NK-92 (cell line): ENCODE measurements around the gene ETFA.
"Not testable (repeated sequence)": the region's sequence is repeated elsewhere in the genome, so short reads cannot be mapped to it uniquely, and the experiment has no call there.

Experiments used
- DNase-seq: peaks from one replicate; lab custom pipeline; 2025; ENCODE audit not compliant: unreplicated experiment; lab: John Stamatoyannopoulos, UW

Gene ETFA

DNA sequence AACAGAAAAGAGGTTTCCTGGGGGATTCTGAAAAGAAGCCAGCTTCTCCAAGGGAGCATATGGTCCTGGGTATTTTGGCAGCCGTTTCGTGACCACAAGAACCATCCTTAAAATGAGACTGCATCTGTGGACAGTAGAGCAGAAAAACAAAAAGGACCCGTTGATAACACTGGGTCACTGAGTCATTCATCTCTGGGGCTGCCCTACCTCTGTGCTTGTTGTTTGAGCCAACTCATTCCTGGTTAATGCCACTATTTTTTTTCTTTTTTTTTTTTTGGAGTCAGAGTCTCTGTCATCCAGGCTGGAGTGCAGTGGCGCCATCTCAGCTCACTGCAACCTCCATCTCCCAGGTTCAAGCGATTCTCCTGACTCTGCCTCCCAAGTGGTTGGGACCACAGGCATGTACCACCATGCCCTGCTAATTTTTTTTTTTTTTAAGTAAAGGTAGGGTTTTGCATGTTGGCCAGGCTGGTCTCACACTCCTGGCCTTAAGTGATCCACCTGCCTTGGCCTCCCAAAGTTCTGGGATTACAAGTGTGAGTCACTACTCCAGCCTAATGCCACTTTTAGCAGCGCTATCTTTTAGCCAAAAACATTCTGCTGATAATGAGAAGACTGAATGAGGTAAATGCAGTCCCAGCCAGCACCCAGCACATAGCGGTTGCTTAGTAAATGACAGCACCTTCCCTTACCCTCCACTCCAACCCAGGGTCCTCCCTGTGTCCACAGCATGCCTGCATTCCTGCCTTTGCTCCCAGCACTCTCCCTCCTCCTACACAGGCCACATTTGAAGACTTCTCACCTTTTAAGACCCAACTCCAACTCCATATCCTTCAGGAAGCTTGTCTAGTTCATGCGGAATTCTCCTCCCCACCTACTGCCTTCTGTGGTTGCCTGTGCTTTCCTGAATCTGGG, 16.2 kb upstream of the ETFA start:
- DNase-seq = no peak

DNA sequence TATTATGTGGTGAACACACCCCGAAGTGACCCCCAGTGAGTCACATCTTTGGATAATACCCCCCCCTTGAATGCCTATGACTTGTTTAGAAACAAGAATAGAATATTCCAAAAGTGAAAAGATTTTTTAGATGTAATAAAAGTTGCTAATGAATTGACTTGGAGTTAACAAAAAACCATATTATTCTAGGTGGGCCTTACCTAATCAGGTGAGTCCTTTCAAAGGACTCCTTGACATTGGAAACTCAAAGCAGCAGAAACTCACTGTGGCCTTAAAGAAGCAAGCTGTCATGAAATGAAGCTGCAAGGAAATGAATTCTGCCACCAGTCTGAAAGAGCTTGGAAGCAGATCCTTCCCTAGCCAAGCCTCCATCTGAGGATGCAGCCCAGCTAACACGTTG, 14.4 kb upstream of the ETFA start:
- no peak for DNase-seq

DNA sequence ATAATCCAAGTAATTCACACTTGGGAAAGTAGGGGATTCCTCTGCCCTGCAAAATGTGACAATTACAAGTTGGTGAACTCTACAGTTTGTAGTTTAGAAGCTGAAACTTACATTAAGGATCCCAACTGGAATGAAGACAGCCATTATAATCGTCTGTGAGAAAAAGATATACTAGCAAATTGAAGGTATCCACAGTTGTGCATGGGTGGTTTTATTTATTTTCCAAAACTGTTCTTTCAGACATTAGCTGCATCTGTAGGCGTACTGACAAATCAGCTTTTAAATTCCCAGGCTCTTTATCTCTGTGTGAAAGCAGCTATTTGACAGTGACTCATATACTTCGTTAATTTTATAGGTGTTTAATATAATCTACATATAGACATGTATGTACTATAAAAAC, 12.8 kb upstream of the ETFA start:
- DNase-seq = no peak

DNA sequence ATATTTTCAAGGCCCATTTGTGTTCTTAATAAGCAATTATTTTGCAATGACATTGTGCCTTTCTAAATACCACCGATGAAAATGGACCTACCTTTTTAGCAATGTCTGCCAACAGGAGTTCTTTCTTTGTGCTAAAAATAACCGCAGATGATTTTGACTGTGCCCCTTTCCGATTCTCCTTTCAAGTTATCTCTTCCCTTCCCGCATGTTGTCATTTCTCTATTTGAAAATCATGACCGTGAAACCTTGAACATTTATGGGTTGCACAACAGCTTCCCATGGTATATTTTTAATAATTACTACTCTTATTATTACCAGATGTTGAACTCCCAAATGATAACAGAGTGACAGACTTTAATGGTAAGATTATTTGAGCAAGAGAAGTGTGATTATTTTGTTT, 10.3 kb upstream of the ETFA start:
- no peak for DNase-seq

DNA sequence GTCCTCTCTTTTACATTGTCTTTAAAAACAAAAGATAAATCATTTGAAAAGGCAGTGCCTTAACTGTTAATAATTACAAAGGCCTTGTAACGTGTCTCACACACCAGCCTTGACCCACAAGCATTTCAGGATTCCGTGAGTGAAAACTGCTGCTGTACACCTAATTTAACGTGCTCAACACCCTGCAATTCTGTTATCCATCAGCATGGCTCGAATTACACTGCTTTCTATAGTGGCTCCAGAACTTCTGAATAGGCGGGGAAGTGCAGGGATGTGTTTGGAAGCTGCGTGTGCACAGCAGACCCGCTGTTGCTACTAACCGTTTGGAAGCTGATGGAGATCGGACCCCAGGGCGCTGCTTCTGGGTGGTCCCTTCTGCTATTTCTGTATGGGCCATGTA, 9.9 kb upstream of the ETFA start:
- no peak for DNase-seq

DNA sequence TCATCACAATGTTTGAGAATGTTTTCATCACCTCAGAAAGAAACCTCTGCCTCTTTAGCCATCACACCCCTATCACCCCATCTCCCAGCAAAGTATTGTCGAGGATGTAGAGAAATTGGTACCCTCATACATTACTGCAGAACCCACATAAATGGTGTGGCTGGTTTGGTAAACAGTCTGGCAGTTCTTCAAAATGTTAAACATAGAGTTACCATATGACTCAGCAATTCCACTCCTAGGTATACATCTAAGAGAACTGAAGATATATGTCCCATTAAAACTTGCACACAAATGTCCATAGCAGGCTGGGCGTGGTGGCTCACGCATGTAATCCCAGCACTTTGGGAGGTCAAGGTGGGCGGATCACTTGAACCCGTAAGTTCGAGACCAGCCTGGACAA, 8.7 kb upstream of the ETFA start:
- DNase-seq = no peak

DNA sequence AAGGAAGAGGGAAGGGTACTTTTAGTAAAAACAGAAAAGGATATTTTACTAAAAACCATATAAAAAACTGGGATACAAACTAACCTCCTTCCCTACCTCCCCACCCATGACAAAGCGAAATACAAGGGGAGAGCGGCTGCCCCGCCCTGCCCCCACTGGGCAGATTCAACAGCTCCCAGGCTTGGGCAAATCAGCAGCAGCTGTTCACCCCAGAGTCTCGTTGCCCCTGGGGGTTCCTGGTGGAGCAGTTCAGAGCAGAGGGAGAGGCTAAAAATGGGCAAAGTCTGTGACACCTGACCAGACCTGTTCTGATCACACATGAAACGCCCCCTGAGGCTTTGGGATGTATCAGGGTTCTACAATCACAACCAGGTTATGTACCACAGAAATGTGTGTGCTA, 2.5 kb upstream of the ETFA start:
- no peak for DNase-seq

DNA sequence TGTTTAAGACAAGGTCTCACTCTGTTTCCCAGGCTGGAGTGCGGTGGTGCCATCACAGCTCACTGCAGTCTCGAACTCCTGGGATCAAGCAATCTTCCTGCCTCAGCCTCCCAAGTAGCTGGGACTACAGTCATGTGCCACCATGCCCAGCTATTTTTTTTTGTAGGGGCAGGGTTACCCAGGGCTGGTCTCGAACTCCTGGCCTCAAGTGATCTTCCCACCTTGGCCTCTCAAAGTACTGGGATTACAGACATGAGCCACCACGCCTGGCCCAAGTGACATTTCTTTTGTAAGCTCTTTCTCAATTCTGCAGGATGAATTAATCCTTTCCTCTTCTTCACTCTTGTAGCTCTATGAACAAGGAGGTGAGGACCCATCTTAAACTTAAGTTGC, 1.9 kb upstream of the ETFA start:
- not testable (repeated sequence) for DNase-seq

DNA sequence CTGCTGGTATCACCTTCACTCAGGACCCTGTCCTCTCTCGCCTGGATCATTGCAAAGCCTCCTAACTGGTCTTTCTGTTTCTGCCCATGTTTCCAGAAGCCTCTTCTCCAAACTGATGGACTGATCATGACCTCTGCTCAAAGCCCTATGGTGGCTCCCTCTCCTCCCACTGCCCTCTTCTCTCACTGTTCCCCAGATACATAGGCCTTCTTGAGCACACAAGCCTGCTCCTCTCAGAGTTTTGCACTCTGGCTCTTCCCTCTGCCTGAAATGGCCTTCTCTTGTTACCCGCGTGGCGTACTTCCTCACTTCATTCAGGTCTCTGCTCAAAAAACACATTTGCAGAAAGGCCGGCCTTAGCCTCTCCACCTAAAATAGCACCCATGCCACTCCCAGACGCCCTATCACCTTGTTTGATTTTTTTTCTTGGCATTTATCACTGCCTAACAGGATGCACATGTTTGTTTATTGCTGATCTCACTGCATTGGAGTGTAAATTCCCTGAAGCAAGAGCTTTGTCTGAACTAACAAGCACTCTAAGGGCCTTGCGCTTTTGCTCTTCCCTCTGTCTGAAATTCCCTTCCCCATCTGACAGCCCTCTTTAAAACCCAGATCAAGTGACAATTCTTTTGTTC, 1.4 kb upstream of the ETFA start:
- no peak for DNase-seq

DNA sequence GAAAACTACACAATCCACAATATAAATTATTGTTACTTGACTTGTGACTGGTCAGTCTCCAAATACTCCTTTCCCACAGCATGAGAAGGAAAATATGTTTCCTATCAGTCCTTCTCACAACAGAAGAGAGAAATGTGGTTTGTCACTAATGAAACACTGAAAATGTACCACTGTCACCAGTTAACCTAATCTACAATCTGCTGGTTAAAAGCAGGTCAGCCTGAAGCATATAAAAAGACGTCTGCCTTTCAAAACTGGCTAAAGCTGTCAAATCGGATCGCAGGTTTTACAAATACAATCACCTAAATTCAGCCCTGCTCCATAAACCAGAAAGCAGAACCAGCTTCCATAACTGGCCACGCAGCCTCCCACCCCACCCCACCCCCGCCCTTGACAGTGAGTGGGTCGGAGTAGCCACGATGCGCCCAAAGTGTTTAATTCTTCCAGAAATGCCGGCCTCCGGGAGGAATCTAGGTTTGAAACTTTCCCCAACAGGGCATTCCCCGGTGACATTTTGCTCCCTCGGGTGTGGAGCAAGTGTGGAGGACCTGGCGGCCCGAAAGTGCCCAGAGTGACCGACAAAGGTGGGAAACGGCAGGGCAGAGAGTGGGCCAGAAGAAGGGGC, 682 bp downstream of the ETFA start:
- no peak for DNase-seq

DNA sequence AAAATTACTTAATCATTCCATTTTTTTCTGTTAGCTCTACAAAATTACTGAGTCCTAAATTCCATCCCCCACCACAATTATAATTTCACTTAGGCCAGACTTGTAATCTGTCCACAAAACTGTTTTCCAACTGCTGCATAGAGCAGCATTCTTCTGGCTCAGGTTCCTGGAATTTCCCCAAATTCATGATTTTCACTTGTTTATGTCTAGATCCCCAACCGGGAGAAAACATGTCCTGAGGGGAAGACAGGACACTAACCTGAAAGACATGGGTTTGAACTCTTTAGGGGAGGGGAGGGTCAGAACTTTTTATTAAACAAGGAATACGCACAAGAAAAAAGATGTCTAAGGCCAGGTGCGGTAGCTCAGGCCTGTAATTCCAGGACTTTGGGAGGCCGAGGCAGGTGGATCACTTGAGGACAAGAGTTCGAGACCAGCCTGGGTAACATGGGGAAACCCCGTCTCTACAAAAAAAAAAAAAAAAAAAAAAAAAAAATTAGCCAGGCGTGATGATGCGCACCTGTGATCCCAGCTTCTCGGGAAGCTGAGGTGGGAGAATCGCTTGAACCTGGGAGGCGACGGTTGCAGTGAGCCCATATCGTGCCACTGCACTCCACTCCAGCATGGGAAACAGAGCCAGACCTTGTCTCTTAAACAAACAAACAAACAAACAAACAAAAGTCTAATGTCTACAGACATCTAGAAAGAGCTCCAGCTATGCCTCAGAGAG, 1.5 kb downstream of the ETFA start:
- DNase-seq = no peak

DNA sequence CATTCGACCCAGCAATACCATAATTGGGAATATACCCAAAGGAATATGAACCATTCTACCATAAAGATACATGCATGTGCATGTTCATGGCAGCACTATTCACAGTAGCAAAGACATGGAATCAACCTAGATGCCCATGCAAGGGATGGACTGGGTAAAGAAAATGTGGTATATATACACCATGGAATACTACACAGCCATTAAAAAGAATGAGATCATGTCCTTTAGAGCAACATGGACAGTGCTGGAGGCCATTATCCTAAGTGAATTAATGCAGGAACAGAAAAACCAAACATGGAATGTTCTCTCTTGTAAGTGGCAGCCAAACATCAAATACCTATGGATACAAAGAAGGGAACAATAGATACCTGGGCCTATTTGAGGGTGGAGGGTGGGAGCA, 7.4 kb downstream of the ETFA start:
- no peak for DNase-seq

DNA sequence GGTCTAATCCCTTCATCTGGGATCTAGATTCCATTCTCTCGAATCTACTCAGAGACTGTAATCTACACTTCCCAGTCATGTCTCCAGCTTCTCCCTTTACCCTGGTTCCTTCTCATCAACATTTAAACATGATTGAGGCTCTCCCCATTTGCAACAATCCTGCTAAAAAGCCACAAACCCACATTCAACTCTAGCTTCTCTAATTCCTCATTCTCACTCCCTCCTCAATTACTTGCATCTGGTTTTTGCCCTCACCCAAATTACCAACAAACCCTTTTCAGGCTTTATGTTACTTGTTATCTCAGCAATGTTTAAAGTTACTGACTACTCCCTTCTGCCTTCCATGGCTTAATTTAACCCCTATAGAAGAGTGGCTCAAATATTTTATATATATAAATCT, 11.5 kb downstream of the ETFA start:
- DNase-seq = no peak

DNA sequence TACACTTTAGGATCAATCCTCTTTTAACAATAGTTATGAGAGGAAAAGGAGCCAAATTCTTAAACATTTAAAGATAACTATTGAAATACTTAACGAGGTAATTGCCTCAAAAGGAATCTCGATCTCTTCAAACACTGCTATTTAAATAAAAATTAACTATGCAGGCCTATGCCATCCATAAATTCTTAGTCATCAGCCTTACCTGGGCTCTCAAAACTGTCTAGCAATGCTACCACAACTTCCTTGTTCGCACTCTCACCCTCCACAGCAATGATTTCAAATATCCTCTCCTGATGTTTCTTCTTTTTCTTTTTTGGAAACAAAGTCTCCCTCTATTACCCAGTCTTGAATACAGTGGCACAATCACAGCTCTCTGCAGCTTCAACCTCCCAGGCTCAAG, 12.3 kb downstream of the ETFA start:
- no peak for DNase-seq

DNA sequence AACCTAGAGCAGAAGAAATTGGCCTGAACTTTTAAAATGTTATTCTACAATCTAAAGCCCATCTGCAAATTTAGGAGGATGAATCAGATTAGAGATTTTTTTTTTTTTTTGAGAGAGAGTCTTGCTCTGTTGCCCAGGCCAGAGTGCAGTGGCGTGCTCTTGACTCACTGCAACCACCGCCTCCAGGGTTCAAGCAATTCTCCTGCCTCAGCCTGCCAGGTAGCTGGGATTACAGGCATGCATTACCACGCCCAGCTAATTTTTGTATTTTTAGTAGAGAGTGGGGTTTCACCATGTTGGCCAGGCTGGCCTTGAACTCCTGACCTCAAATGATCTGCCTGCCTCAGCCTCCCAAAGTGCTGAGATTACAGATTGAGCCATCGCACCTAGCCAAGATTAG, 13.3 kb downstream of the ETFA start:
- not testable (repeated sequence) for DNase-seq

DNA sequence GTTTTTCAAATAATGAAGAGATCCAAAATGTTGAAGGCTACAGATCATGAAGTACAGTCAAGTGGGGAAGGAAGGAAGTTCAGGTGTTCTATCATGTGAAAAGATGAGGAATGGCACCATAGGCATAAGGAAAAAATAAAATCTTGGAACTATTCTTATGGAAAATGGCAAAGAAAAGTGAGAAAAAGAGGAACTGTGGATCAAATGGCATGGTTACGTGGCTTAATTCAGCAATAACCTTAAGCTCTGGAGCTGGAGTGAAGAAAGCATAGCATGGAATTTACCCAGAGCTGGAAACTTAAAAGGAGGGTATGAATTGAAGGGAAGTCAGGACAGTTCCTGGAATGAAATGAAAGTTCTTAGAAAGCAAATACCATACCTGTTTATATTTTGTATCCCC, 14.4 kb downstream of the ETFA start:
- no peak for DNase-seq

DNA sequence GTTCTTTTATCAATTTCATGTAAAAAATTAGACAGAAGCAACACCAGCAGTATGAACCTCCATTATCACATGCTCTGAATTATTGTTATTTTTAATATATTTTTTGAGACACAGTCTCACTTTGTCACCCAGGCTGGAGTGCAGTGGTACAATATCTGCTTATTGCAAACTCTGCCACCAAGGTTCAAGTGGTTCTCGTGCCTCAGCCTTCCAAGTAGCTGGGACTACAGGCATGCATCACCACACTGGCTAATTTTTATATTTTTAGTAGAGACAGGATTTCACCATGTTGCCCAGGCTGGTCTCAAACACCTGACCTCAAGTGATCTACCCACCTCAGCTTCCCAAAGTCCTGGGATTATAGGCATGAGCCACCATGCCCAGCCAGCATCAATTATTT, 16.8 kb downstream of the ETFA start:
- DNase-seq = not testable (repeated sequence)

DNA sequence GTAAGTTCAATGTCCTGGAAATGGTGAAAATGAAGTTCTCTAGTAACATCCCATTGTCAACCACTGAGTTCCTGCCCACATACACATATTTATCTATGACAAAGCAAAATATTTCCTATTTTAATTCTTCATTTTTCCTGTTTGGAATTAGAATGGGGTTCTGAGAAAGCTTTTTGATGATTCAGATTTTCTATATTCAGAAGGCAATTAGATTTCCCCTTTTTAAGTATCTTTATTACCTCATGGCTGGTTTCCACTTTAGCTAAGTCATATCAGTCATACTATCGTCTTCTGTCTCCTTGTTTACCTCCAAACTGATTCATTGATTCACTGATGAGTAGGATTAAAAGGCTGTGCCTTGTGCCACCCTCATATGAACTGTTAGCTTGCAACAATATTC, 17.9 kb downstream of the ETFA start:
- no peak for DNase-seq

DNA sequence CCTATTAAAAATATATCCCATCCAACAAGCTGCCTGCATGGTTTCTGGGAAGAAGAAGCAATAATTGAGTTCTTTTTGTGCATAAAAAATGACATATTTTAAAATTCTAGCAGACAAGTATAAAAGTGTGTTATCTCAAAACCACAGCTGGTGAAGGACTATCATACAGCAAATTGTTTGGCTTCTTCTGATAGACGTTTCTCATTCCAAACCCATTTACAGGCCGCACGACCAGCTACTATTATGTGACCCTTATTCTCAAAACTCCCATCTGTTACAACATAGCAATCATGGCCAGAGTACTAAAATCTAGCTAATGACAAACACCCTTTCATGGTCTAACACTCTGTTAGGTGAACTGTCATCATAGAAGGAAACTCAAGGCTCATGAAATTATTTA, 21.7 kb downstream of the ETFA start:
- DNase-seq = no peak

DNA sequence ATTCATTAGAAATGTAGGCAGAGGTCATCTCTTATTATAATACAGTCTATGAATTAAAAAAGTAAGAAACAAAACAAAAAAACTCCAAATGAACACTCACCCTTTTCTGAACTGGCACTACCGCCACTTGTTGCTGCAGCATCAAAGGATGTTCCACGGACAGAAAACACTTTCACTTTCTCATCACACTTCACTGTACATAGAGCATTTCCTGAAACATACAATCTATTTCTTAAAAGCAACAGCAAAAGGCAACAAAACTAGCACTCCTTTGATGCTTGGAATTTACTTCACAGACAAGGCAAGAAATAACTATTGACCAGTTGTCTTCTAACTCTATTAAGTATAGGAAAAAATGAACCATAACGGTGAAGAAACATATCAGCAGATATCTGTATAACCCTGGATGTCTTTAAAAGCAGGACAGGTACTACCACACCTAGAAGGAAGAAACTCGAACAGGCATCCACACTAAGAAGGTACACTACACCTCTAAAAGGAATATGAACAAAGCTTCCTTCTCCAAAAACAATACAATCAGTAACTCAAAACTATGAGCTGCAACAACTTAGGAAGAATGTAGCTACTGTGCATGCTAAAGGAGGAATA, 24.9 kb downstream of the ETFA start:
- no peak for DNase-seq

DNA sequence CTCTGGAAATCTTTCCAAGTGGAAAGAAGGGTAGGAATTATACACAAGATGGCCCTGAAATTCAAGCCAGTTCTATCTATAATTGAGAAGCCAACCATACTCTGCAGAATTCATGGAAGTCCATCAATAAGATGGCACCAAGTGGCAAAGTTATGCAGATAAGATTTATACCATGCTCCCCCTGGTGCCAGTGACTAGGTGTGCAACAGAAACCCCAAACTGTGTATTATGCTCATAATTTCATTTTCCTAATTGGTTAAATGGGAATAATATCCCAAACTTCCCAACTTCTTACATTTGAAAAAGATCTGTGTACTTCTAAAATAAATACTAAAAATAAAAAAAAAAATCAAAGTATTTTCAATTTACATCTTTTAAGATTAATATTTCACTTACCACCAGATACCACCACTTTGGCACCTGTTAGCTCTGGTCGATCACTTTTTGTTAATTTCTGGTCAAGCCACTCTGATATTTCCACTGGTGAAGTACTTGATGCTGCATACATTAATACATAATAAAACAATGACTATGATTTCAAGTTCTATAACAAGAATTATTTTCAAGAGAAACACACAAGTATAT, 25.9 kb downstream of the ETFA start:
- DNase-seq = no peak
